GM23248 (cell line): ENCODE measurements around the gene SEC14L5.

ENCODE experiments used
- EZH2 ChIP-seq: fragments of 200-600 bp; sonication (generic); IDR thresholded peaks from 2 replicates; pipeline ENCODE4 v1.6.1; 2018; ENCODE audit warnings: antibody characterized with exemption, mild to moderate bottlenecking; ENCODE audit not compliant: insufficient read depth, poor library complexity, severe bottlenecking
- EZH2phosphoT487 ChIP-seq: fragments of 200-600 bp; sonication (generic); IDR thresholded peaks from 2 replicates; pipeline ENCODE4 v1.6.1; 2018; ENCODE audit warnings: antibody characterized with exemption, moderate library complexity, mild to moderate bottlenecking, low read depth; ENCODE audit not compliant: insufficient read depth

DNA sequence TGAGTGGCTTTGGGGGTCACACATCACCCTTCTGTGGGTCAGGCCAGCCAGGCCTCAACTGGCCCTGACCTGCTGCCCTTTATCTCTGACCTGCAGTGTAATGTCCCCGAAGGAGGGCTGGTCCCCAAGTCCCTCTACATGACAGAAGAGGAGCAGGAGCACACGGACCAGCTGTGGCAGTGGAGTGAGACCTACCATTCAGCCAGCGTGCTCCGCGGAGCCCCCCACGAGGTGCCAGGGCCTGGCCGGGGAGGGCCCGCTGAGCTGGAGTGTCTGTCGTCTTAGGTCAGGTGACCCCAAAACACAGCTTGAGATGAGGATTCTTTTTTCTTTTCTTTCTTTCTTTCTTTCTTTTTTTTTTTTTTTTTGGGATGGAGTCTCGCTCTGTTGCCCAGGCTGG, 49.1 kb downstream of the SEC14L5 start:
- TF ChIP-seq EZH2 (no peak), EZH2phosphoT487 (no peak)
